CD4-positive, CD25-positive, alpha-beta regulatory T cell (primary cell): Measurements from ENCODE around the gene WDFY4. TPM values are rescaled to one million over a fixed set of nuclear protein-coding genes. Genes with fewer than 3 reads are reported as not detected.

Experiments used
- ATAC-seq, 2 donors: fragments of 150-1000 bp; cut with Tn5 transposase; one replicate each; pipeline ENCODE4 v1.10.0; 2021; ENCODE audit warnings: low read depth in 2 of 2, moderate number of reproducible peaks in 2 of 2, moderate library complexity in 1 of 2
- DNase-seq, 3 donors: peaks; one replicate each; pipeline versions ENCODE4 v3.0.0 to v3.0.0-alpha.2; 2012 to 2022; ENCODE audit warnings: mixed read lengths in 1 of 3
- H3K27ac ChIP-seq: one replicate; pipeline ENCODE4 v1.7.0; 2013; ENCODE audit warnings: mild to moderate bottlenecking, low read length; ENCODE audit not compliant: insufficient read depth, poor library complexity, severe bottlenecking
- H3K27me3 ChIP-seq: one replicate; pipeline ENCODE4 v1.7.0; 2013; ENCODE audit warnings: low read length; ENCODE audit not compliant: control insufficient read depth, insufficient read depth
- H3K36me3 ChIP-seq: one replicate; pipeline ENCODE4 v1.7.0; 2013; ENCODE audit warnings: mild to moderate bottlenecking, low read length, moderate library complexity; ENCODE audit not compliant: control insufficient read depth, insufficient read depth
- H3K4me1 ChIP-seq: 2 replicates; pipeline ENCODE4 v1.7.0; 2013; ENCODE audit warnings: mild to moderate bottlenecking, low read length; ENCODE audit not compliant: insufficient read depth, control insufficient read depth, poor library complexity, severe bottlenecking
- H3K4me3 ChIP-seq: one replicate; pipeline ENCODE4 v1.7.0; 2013; ENCODE audit warnings: low read depth, mild to moderate bottlenecking, low read length, moderate library complexity
- H3K9me3 ChIP-seq, 2 experiments: 1 replicate in 1 of 2; 2 replicates in 1 of 2; pipeline ENCODE4 v1.7.0; 2013; ENCODE audit warnings: low read length in 2 of 2, mild to moderate bottlenecking in 1 of 2, moderate library complexity in 1 of 2; ENCODE audit not compliant: control insufficient read depth in 2 of 2
- H3K27ac Mint-ChIP-seq, 3 donors: one replicate each; pipeline ENCODE4 v1.8.0; 2020 to 2022; ENCODE audit warnings: mild to moderate bottlenecking in 3 of 3, mixed read lengths in 3 of 3, moderate library complexity in 2 of 3
- H3K27me3 Mint-ChIP-seq: one replicate; pipeline ENCODE4 v1.8.0; 2022; ENCODE audit warnings: mild to moderate bottlenecking, mixed read lengths
- H3K36me3 Mint-ChIP-seq: one replicate; pipeline ENCODE4 v1.8.0; 2020; ENCODE audit warnings: mixed read lengths
- H3K4me1 Mint-ChIP-seq, 4 donors: one replicate each; pipeline ENCODE4 v1.8.0; 2020 to 2022; ENCODE audit warnings: mixed read lengths in 4 of 4, mild to moderate bottlenecking in 1 of 4
- H3K4me3 Mint-ChIP-seq, 4 donors: one replicate each; pipeline ENCODE4 v1.8.0; 2020 to 2022; ENCODE audit warnings: mild to moderate bottlenecking in 4 of 4, mixed read lengths in 4 of 4, moderate library complexity in 3 of 4
- H3K9me3 Mint-ChIP-seq, 7 donors: one replicate each; pipeline ENCODE4 v1.8.0; 2020 to 2022; ENCODE audit warnings: mixed read lengths in 7 of 7, mild to moderate bottlenecking in 3 of 7, moderate library complexity in 2 of 7
- polyA plus RNA-seq, 4 donors: library from polyadenylated mRNA; unstranded; fragments of 300-500 nt; fragmentation: Illumina TruSeq; gene quantifications; one replicate each; pipeline ENCODE4 v1.2.3, GENCODE V29; 2021
- total RNA-seq: library from RNA; stranded (reverse); gene quantifications from one replicate; pipeline ENCODE4 v1.2.3, GENCODE V29; 2022

WDFY4 gene
- total and polyA plus RNA-seq, 5 donors from 2014 or later = 0.15 to 0.57 (median 0.34) TPM

GRCh38 chr10:48803801-48804584 lies 119.3 kb downstream of the WDFY4 start:
- peaks cover 4% of the 10 kb centered on the region for H3K27me3 Mint-ChIP-seq
- Histone ChIP-seq H3K27me3 (no peaks in the 10 kb centered on the region), H3K27ac (no peak overlapping the region), H3K4me1 (peaks cover 33% of the 10 kb centered on the region), H3K4me3 (no peak overlapping the region), H3K36me3 (no peaks in the 10 kb centered on the region), H3K9me3 (peaks cover 0 to 1% of the 10 kb centered on the region in 2 experiments)
- DNase-seq (peak in 1 of 3 donors; percentile 87), ATAC-seq (peak; percentile 48 to 64)
- H3K4me3 Mint-ChIP-seq = peak overlapping the region in 3 of 4 donors; percentile 33 to 72 (median 68)
- H3K9me3 Mint-ChIP-seq = peaks cover 0 to 5% (median 0%) of the 10 kb centered on the region in 7 donors
- H3K27ac Mint-ChIP-seq = peak overlapping the region; percentile 66 to 96 (median 86)
- H3K4me1 Mint-ChIP-seq = peaks cover 0 to 90% (median 21%) of the 10 kb centered on the region in 4 donors
- no peaks in the 10 kb centered on the region for H3K36me3 Mint-ChIP-seq

DNA sequence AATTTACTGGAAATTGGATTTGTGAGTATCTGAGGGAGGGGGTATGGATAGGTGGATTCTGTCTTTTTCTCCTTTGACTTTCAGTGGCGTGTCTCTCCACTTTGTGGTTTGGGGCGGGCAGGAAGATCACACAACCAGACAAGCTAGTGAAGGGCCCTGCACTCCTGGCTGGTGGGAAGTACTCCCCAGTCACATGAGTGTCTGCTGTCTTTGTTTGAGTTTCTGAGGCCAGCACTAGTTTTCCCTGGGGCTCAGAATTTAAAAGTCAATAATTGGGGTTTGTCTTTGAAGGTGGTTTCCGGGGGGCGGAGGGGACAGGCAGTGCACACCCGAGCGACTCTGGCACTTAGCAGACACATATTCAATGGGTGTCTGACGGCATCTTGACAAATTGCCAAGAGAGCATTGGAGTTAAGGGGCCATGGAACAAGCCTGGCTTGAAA lies 120.1 kb downstream of the WDFY4 start:
- ATAC-seq = peak in 1 of 2 donors; percentile 25
- Histone ChIP-seq H3K27ac (peak overlapping the region; percentile 6), H3K27me3 (no peaks in the 10 kb centered on the region), H3K4me3 (no peak overlapping the region), H3K9me3 (peaks cover 0 to 1% of the 10 kb centered on the region in 2 experiments), H3K4me1 (peaks cover 33% of the 10 kb centered on the region), H3K36me3 (no peaks in the 10 kb centered on the region)
- DNase-seq = peak in 1 of 3 donors; percentile 84
- Mint-ChIP-seq H3K27ac (peak overlapping the region; percentile 66 to 96 (median 86)), H3K9me3 (peaks cover 0 to 5% (median 0%) of the 10 kb centered on the region in 7 donors), H3K4me1 (peaks cover 0 to 83% (median 20%) of the 10 kb centered on the region in 4 donors), H3K4me3 (peak overlapping the region; percentile 33 to 68 (median 42)), H3K36me3 (no peaks in the 10 kb centered on the region), H3K27me3 (peaks cover 4% of the 10 kb centered on the region)

DNA sequence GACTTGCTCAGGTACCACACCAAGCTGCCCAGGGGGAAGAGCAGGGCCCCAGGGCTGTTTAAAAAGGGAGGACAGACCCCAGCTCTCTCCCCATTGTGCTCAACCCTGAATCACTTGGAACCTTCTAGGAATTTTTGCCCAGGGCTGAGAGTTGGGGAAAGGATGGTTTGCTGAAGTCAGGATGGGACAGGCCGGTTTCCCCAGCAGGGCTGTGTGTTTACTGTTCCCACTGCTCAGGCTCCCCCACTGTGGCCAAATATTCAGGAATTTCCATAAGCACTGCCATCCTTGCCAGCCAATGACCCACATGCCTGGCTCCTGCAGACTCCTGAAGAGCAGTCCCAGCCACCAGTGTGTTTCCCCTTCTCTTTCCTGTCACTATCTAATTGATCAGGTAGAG lies 120.7 kb downstream of the WDFY4 start:
- peaks cover 4% of the 10 kb centered on the region for H3K27me3 Mint-ChIP-seq
- H3K4me3 ChIP-seq = no peak overlapping the region
- H3K9me3 Mint-ChIP-seq = peaks cover 0 to under 1% (median 0%) of the 10 kb centered on the region in 7 donors
- H3K4me1 ChIP-seq = peaks cover 32% of the 10 kb centered on the region
- peak overlapping the region in 2 of 4 donors; percentile 29 to 78 for H3K4me3 Mint-ChIP-seq
- H3K27ac ChIP-seq = no peak overlapping the region
- no peaks in the 10 kb centered on the region for H3K36me3 Mint-ChIP-seq
- DNase-seq = no peak
- peaks cover 0 to 77% (median 14%) of the 10 kb centered on the region in 4 donors for H3K4me1 Mint-ChIP-seq
- H3K36me3 ChIP-seq = no peaks in the 10 kb centered on the region
- H3K9me3 ChIP-seq = no peaks in the 10 kb centered on the region
- H3K27me3 ChIP-seq = no peaks in the 10 kb centered on the region
- no peak for ATAC-seq
- peak overlapping the region in 2 of 3 donors; percentile 88 for H3K27ac Mint-ChIP-seq

DNA sequence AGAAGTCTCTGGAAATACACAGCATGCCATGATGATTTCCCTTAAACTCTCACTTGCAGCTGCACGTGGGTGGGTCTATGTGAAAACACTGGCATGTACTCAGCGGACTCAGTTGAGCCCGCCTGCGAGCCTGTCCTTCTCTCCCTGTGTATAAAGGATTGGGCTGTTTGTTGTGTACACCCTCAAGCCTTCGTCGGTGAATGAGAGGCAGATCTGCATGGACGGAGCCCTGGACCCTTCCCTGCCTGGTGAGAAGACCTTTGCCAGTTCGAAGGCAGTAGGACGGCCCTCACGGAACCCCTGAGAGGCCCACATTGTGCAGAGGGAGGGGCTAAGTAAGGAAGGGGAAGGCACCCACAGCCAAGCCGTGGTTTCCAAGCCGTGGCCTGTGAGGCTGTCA lies 121.2 kb downstream of the WDFY4 start:
- peak overlapping the region in 2 of 4 donors; percentile 33 to 78 for H3K4me3 Mint-ChIP-seq
- no peak for ATAC-seq
- Histone ChIP-seq H3K4me3 (no peak overlapping the region), H3K9me3 (no peaks in the 10 kb centered on the region), H3K36me3 (no peaks in the 10 kb centered on the region), H3K4me1 (peaks cover 28% of the 10 kb centered on the region), H3K27ac (no peak overlapping the region), H3K27me3 (no peaks in the 10 kb centered on the region)
- peaks cover 4% of the 10 kb centered on the region for H3K27me3 Mint-ChIP-seq
- H3K4me1 Mint-ChIP-seq = peaks cover 0 to 73% (median 13%) of the 10 kb centered on the region in 4 donors
- no peaks in the 10 kb centered on the region for H3K36me3 Mint-ChIP-seq
- peak overlapping the region in 2 of 3 donors; percentile 88 for H3K27ac Mint-ChIP-seq
- no peaks in the 10 kb centered on the region for H3K9me3 Mint-ChIP-seq
- peak in 1 of 3 donors; percentile 66 for DNase-seq

DNA sequence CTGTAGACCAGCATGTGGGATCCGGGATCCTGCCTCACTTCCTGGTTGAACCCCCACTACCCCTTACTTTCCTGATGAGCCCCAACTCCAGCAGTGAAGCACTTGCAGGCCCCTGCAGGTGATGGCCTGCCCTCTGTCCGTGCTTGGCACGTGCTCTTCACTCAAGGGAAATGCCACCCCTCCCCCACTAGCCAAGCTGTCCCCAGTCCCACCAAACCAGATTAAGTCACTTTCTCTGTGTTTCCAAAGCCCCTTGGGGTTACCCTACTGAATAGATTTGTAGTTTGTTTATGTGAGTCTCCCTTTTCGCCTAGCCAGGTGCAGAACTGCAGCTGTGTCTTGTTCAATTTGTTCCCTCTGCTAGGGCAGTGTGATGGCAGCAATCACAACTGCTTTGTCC lies 121.7 kb downstream of the WDFY4 start:
- H3K4me1 ChIP-seq = peaks cover 23% of the 10 kb centered on the region
- Mint-ChIP-seq H3K27ac (peak overlapping the region; percentile 35 to 88 (median 88)), H3K4me1 (peaks cover 0 to 68% (median 13%) of the 10 kb centered on the region in 4 donors), H3K36me3 (no peaks in the 10 kb centered on the region), H3K27me3 (peaks cover 4% of the 10 kb centered on the region), H3K4me3 (peak overlapping the region in 1 of 4 donors; percentile 78), H3K9me3 (no peaks in the 10 kb centered on the region)
- no peak overlapping the region for H3K27ac ChIP-seq
- no peak overlapping the region for H3K4me3 ChIP-seq
- no peaks in the 10 kb centered on the region for H3K36me3 ChIP-seq
- H3K9me3 ChIP-seq = no peaks in the 10 kb centered on the region
- DNase-seq (no peak), ATAC-seq (no peak)
- H3K27me3 ChIP-seq = no peaks in the 10 kb centered on the region

DNA sequence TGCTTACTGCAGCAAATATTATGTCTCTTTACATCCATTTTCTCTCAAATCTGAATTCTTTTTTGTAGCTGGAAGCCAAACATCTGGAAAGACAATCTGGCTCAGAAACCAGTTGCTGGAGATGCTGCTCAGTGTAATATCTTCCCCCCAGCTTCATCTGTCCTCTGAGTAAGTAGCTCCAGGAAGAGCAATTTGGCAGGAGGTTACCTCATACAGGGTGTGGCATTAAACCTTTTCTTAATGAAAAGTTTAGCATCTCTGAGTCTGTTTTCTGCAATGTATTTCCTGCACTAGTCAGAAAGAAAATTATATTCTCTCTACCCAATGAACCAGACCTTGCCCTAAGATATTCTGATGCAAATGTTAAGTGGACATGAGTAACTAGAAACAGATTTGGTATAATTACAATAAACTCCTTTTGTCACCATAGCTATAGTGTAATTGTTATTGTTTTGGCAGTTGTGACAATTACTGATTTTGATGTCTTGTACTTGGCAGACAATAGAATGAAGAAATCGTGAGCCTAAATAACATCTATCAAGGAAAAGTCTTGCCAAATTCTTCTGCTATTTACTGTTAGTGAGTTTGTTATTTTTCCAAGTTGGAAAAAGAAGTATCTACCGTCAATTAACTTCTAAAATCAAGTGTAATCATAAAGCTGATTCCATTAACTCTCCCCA lies 123.3 kb downstream of the WDFY4 start:
- peaks cover 8% of the 10 kb centered on the region for H3K36me3 Mint-ChIP-seq
- ATAC-seq = peak; percentile 31 to 43
- H3K9me3 Mint-ChIP-seq = peaks cover 0 to 2% (median 0%) of the 10 kb centered on the region in 7 donors
- peaks cover 0 to 52% (median 10%) of the 10 kb centered on the region in 4 donors for H3K4me1 Mint-ChIP-seq
- H3K27ac Mint-ChIP-seq = peak overlapping the region in 1 of 3 donors; percentile 45
- peak overlapping the region in 1 of 4 donors; percentile 29 for H3K4me3 Mint-ChIP-seq
- peaks cover 9% of the 10 kb centered on the region for H3K27me3 Mint-ChIP-seq
- Histone ChIP-seq H3K9me3 (no peaks in the 10 kb centered on the region), H3K4me1 (peaks cover 13% of the 10 kb centered on the region), H3K4me3 (no peak overlapping the region), H3K27me3 (no peaks in the 10 kb centered on the region), H3K27ac (no peak overlapping the region), H3K36me3 (no peaks in the 10 kb centered on the region)
- DNase-seq = peak in 1 of 3 donors; percentile 76

- Mint-ChIP-seq H3K9me3 (peaks cover 0 to 2% (median 0%) of the 10 kb centered on the region in 7 donors), H3K36me3 (peaks cover 8% of the 10 kb centered on the region), H3K4me3 (no peak overlapping the region), H3K27me3 (peaks cover 9% of the 10 kb centered on the region), H3K27ac (no peak overlapping the region), H3K4me1 (peaks cover 0 to 39% (median 6%) of the 10 kb centered on the region in 4 donors)
- DNase-seq = no peak
- no peaks in the 10 kb centered on the region for H3K36me3 ChIP-seq
- H3K4me3 ChIP-seq = no peak overlapping the region
- no peaks in the 10 kb centered on the region for H3K27me3 ChIP-seq
- H3K9me3 ChIP-seq = no peaks in the 10 kb centered on the region
- H3K4me1 ChIP-seq = peaks cover 8% of the 10 kb centered on the region
- ATAC-seq = no peak
- H3K27ac ChIP-seq = no peak overlapping the region
These were observed 124.6 kb downstream of the WDFY4 start for GRCh38 chr10:48809261-48809660.
